NCI-H446 treated with DMSO at 0.1 percent for 48 hours (cell line): ENCODE data around the gene MAPKAPK3.

Source experiments
- DNase-seq: peaks from one replicate; lab custom pipeline; 2025; lab: John Stamatoyannopoulos, UW

Gene MAPKAPK3

GRCh38 chr3:50689558-50689957 is 72.6 kb downstream of the MAPKAPK3 start:
- DNase-seq, result no peak

DNA sequence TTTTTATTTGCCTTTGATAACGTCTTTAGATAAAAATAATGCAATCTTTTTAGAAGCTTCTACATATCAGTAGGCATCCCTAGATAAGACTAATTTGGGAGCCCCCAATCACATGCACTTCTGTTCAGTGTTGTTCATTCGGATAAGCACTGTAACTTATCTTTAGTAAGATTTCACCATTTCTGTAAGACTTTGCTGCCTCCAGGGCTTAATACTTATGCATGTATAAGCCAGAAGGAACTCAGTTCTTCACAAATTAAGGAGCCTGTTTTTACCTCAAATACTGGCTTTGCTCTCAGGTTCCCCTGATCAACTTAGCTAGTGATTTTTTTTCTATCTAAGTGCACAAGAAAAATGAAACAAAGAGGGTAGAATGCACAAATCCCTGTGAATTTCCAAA is 78.1 kb downstream of the MAPKAPK3 start:
- DNase-seq, result no peak

DNA sequence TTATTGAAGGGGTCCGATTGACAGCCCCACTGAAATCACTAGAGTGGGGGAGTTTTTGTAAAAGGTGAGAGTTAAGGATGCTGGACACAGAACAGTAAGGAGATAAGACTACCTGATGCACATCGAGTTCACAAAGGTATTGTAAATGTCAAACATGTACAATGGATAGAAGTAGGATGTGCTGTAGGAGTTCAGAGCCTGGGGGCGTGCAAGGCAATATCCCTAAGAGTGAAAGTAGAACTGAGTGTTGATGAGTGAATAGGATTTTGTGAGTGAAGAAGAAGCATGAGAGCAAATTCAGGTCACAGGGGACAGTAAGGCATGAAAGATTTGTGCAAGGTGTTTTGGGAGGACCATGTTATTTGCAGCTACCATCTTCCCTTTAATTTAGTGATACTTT is 79.3 kb downstream of the MAPKAPK3 start:
- DNase-seq, result no peak

DNA sequence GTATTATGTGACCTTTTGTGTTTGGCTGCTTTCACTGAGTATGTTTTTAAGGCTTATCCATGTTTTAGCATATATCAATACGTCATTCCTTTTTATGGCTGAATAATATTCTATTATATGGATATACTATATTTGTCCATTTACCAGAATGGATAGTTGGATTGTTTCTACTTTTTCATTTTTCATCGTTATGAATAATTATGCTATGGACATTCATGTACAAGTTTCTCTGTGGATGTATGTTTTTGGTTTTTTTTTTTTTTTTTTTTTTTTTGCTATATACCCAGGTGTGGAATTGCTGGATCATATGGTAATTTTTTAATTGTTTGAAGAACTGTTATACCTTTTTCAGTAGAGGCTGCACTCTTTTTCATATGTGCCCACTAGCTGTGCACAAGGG is 81.3 kb downstream of the MAPKAPK3 start:
- DNase-seq, result no peak
